Adrenal gland (tissue), 12 donors: ENCODE measurements around the gene MAN2B2. TPM values are rescaled to one million over a fixed set of nuclear protein-coding genes. Genes with fewer than 3 reads are reported as not detected.

ENCODE experiments used
- DNase-seq, 7 donors: peaks; one replicate each; pipeline ENCODE4 v3.0.0-alpha.2; 2019 to 2020
- H3K27ac ChIP-seq, 5 donors: fragments of 200-600 bp; sonication (generic) in 4 of 5; 1 replicate in 3 of 5; 2 replicates in 2 of 5; pipeline versions ENCODE4 v1.5.1 to v1.8.0; 2016 to 2020; ENCODE audit warnings: mild to moderate bottlenecking in 1 of 5
- H3K27me3 ChIP-seq: fragments of 200-600 bp; 2 replicates; pipeline ENCODE4 v1.8.0; 2021
- H3K36me3 ChIP-seq, 2 donors: fragments of 200-600 bp; replicated peaks in 1 of 2; 1 replicate in 1 of 2; 2 replicates in 1 of 2; pipeline versions ENCODE4 v1.5.1 to v1.8.0; 2018 to 2022
- H3K4me1 ChIP-seq, 2 donors: fragments of 200-600 bp; replicated peaks in 1 of 2; 1 replicate in 1 of 2; 2 replicates in 1 of 2; pipeline versions ENCODE4 v1.5.1 to v1.8.0; 2018 to 2021
- H3K4me3 ChIP-seq, 4 donors: fragments of 200-600 bp; sonication (generic) in 3 of 4; one replicate each; pipeline ENCODE4 v1.5.1; 2016 to 2018
- H3K9me3 ChIP-seq, 3 donors: fragments of 200-600 bp; sonication (generic) in 1 of 3; replicated peaks in 1 of 3; 1 replicate in 2 of 3; 2 replicates in 1 of 3; pipeline versions ENCODE4 v1.5.1 to v1.8.0; 2016 to 2021
- POLR2A ChIP-seq, 2 donors: fragments of 450-650 bp; IDR thresholded peaks; one replicate each; pipeline ENCODE4 v1.6.1; 2017; ENCODE audit warnings: antibody characterized with exemption in 2 of 2, mild to moderate bottlenecking in 2 of 2, moderate library complexity in 1 of 2
- WGBS, 4 donors: extraction: QIAGEN DNeasy Blood & Tissue Kit in 2 of 4; methylation state at CpG; one replicate each; pipeline versions ENCODE4 v1.1.5 to v1.1.7; 2013 to 2017; 5-methylcytosine and 5-hydroxymethylcytosine counted together
- intact Hi-C, 2 donors: fragments of 100-400 bp; cut with DNase I; formaldehyde crosslinking; loops; one replicate each; pipeline versions ENCODE4 v1.14.1 to v1.15.0; 2022 to 2023
- polyA plus RNA-seq, 3 donors: library from polyadenylated mRNA; stranded (reverse); fragments of 200-250 nt in 2 of 3; fragments of 350-450 nt in 1 of 3; fragmentation: Illumina TruSeq in 1 of 3; extraction: RNeasy Lipid Tissue Mini Kit (QIAGEN cat#74804) in 1 of 3; gene quantifications; one replicate each; pipeline ENCODE4 v1.2.3, GENCODE V29; 2013 to 2014
- total RNA-seq, 9 donors: library from RNA; depleted of rRNA in 4 of 9; stranded (reverse); fragments of >200 nt in 4 of 9; fragments of 120-200 nt in 1 of 9; fragmentation: NEBNext Ultra II Directional in 1 of 9; extraction: Animal tissue kit (Norgen Biotek cat#: 25700) in 1 of 9; gene quantifications; one replicate each; pipeline versions ENCODE4 v1.1.0 to v1.2.4, GENCODE V29; 2013 to 2023
- TF ChIP-seq, protein P1 (sequence below), 6 experiments: fragments of 450-650 bp in 4 of 6; fragments of 200-600 bp in 2 of 6; sonication (generic) in 1 of 6; IDR thresholded peaks; 1 replicate in 5 of 6; 2 replicates in 1 of 6; pipeline versions ENCODE4 v1.5.1 to v1.8.0; 2016 to 2021; ENCODE audit warnings: antibody characterized with exemption in 6 of 6, mild to moderate bottlenecking in 2 of 6, moderate library complexity in 1 of 6
- donor health status: healthy with polysubstance abuse.
- donor health status: Bipolar disorder and iron deficiency.
- donor health status: DM: yes; HTN: yes; CAD: no.
- donor health status: DM: no; HTN: no; CAD: no.
- donor health status: DM: no; HTN: no; CAD: no.
- donor health status: DM: yes; HTN: yes; CAD: no.

Gene MAN2B2
- total and polyA plus RNA-seq, 12 donors, result 9.3 to 50.6 (median 27.7) TPM

DNA sequence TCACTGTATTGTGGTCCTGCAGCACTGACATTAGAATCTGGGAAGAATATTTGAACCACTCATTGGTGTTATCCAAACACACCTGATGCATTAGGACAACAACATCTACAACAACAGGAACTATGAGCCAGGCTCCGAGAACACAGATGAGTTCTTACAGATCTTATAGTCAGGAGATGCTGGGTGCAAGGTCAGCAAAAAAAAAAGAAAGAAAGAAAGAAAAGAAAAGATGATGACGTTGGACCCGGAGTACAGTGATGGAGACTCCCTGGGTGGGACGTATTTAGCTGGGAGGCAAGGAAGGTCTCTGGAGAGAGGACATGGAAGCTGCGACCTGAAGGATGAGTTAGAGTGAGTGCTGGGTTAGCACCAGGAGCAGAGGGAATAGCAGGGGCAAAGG, 17.8 kb upstream of the MAN2B2 start:
- no peak for DNase-seq
- H3K36me3 ChIP-seq, result no peaks in the 10 kb centered on the region
- 62 to 69% (median 66%) methylated on average over 5 of the region's 5 CpGs for WGBS, 4 donors
- intact Hi-C loops, result no loop called here
- peaks cover 5% of the 10 kb centered on the region for H3K27me3 ChIP-seq
- no peak overlapping the region for H3K27ac ChIP-seq
- H3K4me1 ChIP-seq, result no peaks in the 10 kb centered on the region
- TF ChIP-seq, protein P1, sequence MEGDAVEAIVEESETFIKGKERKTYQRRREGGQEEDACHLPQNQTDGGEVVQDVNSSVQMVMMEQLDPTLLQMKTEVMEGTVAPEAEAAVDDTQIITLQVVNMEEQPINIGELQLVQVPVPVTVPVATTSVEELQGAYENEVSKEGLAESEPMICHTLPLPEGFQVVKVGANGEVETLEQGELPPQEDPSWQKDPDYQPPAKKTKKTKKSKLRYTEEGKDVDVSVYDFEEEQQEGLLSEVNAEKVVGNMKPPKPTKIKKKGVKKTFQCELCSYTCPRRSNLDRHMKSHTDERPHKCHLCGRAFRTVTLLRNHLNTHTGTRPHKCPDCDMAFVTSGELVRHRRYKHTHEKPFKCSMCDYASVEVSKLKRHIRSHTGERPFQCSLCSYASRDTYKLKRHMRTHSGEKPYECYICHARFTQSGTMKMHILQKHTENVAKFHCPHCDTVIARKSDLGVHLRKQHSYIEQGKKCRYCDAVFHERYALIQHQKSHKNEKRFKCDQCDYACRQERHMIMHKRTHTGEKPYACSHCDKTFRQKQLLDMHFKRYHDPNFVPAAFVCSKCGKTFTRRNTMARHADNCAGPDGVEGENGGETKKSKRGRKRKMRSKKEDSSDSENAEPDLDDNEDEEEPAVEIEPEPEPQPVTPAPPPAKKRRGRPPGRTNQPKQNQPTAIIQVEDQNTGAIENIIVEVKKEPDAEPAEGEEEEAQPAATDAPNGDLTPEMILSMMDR (IDR thresholded peaks at IDR 0.05), result no peak
- TF ChIP-seq POLR2A (IDR thresholded peaks at IDR 0.05), result no peak
- H3K4me3 ChIP-seq, result no peak overlapping the region
- H3K9me3 ChIP-seq, result no peaks in the 10 kb centered on the region

DNA sequence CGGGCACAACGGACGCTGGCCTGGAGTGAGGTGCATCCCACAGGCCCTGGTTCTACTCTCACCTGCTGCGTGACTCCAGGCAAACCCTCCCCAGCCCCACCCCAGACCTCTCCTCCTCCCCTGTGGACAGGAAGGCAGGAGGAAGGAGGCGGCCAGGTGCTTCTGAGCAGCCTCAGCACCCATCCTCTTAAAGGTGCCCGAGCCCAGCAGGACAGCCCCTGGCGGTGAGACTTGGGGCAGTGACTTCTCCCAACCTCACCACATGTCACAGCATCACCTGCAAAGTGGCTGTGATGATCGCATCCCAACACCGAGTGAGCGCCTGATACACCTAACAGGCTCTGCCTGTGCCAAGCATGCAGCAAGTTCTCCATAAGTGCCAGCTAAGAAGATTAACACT, 17.1 kb upstream of the MAN2B2 start:
- intact Hi-C loops, result no loop called here
- no peak for DNase-seq
- H3K36me3 ChIP-seq, result no peaks in the 10 kb centered on the region
- H3K4me3 ChIP-seq, result no peak overlapping the region
- H3K4me1 ChIP-seq, result peaks cover 0 to under 1% of the 10 kb centered on the region in 2 donors
- peaks cover 9% of the 10 kb centered on the region for H3K27me3 ChIP-seq
- 67 to 90% (median 75%) methylated on average over 4 to 10 of the region's 10 CpGs for WGBS, 4 donors
- H3K27ac ChIP-seq, result no peak overlapping the region
- TF ChIP-seq, protein P1 (IDR thresholded peaks at IDR 0.05), result no peak
- no peak for TF ChIP-seq POLR2A (IDR thresholded peaks at IDR 0.05)
- H3K9me3 ChIP-seq, result no peaks in the 10 kb centered on the region

DNA sequence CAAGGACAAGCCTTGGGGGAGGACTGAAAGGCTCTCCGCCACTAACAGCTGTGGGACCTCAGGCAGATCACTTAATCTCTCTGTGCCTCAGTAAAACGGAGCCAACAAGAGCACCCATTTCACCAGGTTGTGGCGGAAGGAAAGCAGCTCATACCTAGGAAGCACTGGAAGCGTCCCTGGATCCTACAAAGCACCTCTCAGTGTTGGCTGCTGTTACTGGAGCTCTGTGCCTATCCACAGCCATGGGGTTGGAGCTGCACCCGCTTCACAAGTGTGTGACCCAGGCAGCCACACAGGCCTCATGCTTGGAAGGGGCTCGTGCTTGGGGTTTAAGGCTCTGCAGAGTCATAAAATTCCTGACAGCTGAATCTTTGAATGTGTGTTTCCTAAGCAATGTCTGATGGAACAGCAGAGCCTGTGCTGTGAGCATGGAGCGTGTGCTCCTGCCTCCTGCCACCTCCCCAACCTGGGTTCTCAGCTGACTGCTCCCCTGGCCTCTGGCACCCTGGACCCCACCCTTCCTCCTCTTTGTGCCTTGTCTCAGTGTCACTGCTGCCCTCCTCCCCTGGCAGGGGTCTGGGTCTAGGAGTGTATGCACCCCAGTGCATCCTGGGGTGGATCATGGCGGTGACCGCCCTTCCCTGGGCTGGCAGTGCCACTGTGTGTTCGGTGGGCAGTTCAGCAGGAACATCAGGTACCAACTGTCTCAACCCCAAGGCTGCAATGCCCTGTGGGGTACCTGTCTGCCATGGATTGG, 14.4 kb upstream of the MAN2B2 start:
- intact Hi-C loops, result no loop called here
- H3K27me3 ChIP-seq, result peaks cover 23% of the 10 kb centered on the region
- no peaks in the 10 kb centered on the region for H3K9me3 ChIP-seq
- H3K27ac ChIP-seq, result no peak overlapping the region
- 54 to 70% (median 67%) methylated on average over 6 to 10 of the region's 10 CpGs for WGBS, 4 donors
- no peaks in the 10 kb centered on the region for H3K36me3 ChIP-seq
- TF ChIP-seq, protein P1 (IDR thresholded peaks at IDR 0.05), result no peak
- TF ChIP-seq POLR2A (IDR thresholded peaks at IDR 0.05), result no peak
- no peak overlapping the region for H3K4me3 ChIP-seq
- DNase-seq, result no peak
- H3K4me1 ChIP-seq, result peaks cover 3 to 12% of the 10 kb centered on the region in 2 donors

DNA sequence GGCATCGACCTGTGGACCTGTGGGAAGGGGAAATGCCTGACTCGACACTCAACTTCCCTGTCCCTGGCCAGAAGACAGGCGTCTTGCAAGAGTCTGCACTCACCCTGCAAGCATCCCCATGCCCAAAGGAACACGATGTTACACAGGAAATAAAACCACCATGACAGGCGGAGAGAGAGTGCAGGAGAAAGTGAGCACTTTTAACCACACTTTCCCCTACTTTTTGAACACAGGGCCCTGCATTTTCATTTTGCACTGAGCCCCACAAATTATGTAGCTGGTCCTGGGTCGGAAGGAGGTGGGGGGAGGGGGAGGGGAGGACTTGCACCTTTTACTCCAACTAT, 13.8 kb upstream of the MAN2B2 start:
- Histone ChIP-seq H3K27me3 (peaks cover 23% of the 10 kb centered on the region), H3K36me3 (no peaks in the 10 kb centered on the region), H3K4me3 (no peak overlapping the region), H3K27ac (no peak overlapping the region), H3K4me1 (peaks cover 3 to 12% of the 10 kb centered on the region in 2 donors), H3K9me3 (no peaks in the 10 kb centered on the region)
- DNase-seq, result no peak
- no peak for TF ChIP-seq POLR2A (IDR thresholded peaks at IDR 0.05)
- TF ChIP-seq, protein P1 (IDR thresholded peaks at IDR 0.05), result no peak
- intact Hi-C loops, result no loop called here
- 32 to 43% (median 35%) methylated on average over 6 of the region's 6 CpGs for WGBS, 4 donors
